GM18861 (cell line): ENCODE results near the gene TDRKH.
A peak's percentile ranks its signal among the peaks of the same experiment; 100 is the strongest.
"Not testable (repeated sequence)": the region's sequence is repeated elsewhere in the genome, so short reads cannot be mapped to it uniquely, and the experiment has no call there.

Experiments used
- ATAC-seq: cut with Tn5 transposase; IDR thresholded peaks from one replicate; pipeline ENCODE4 v1.9.1; 2021; ENCODE audit not compliant: unreplicated experiment

TDRKH gene

GRCh38 chr1:151768351-151769066 is 21.8 kb downstream of the TDRKH start:
- ATAC-seq = not testable (repeated sequence)

- no peak for ATAC-seq
These were observed 26.3 kb downstream of the TDRKH start for GRCh38 chr1:151763990-151764389.

GRCh38 chr1:151762941-151763921 is 27.1 kb downstream of the TDRKH start, which contains the start of gene MRPL9:
TSS of gene MRPL9 (minus strand) at chr1:151763496. CDS start at chr1:151763479, 17 bp downstream.
- ATAC-seq = peak; percentile 82

- ATAC-seq = no peak
These were observed 29.5 kb downstream of the TDRKH start for GRCh38 chr1:151760597-151761385.

- no peak for ATAC-seq
These were observed 31.1 kb downstream of the TDRKH start for GRCh38 chr1:151759241-151759640.

- no peak for ATAC-seq
These were observed 34.0 kb downstream of the TDRKH start for GRCh38 chr1:151756291-151756690.

GRCh38 chr1:151741516-151741915 is 48.8 kb downstream of the TDRKH start:
- ATAC-seq = no peak

GRCh38 chr1:151739590-151740355 is 50.5 kb downstream of the TDRKH start:
- ATAC-seq = no peak

- no peak for ATAC-seq
These were observed 52.8 kb downstream of the TDRKH start for GRCh38 chr1:151737479-151737878.

GRCh38 chr1:151737026-151737425 is 53.3 kb downstream of the TDRKH start:
- ATAC-seq = no peak

- not testable (repeated sequence) for ATAC-seq
These were observed 56.3 kb downstream of the TDRKH start for GRCh38 chr1:151733995-151734394.

- no peak for ATAC-seq
These were observed 57.2 kb downstream of the TDRKH start for GRCh38 chr1:151733126-151733525.

GRCh38 chr1:151729966-151730291 is 60.4 kb downstream of the TDRKH start:
- ATAC-seq = no peak

GRCh38 chr1:151729157-151729965 is 60.9 kb downstream of the TDRKH start:
- no peak for ATAC-seq

GRCh38 chr1:151728151-151729054 is 61.9 kb downstream of the TDRKH start:
- ATAC-seq = no peak

GRCh38 chr1:151723726-151724370 is 66.5 kb downstream of the TDRKH start:
- ATAC-seq = no peak
